ENCODE measurements around the gene MXRA8.

DNA sequence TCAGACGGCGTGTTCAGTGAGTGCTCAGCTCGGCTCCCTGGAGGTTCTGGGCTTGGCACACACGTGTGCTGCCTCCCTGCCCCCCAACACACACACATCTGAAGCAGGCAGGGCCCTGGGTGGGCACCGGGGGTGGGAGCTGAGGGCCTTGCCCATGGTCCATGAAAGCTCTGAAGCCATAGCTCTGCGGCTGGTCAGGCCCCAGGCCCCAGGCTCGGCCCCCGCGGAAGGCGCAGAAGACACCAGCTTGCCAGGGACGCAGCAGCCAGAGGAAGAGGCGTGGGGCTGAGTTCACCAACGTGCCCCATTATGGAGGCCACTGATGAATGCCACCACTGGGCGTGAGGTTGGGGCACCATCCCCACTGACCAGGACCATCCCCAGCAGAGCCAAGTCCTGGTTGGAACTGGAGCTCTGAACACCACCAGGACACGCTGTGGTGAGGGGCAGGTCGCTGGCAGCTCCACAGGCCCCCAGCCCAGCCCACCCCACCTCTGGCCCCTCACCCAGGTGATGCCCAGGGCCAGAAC, 12.5 kb upstream of the MXRA8 start:
- TF ChIP-seq SMARCA5 (IDR thresholded peaks at IDR 0.05) (no peak), BRF1 (IDR thresholded peaks at IDR 0.05; ENCODE audit: borderline replicate concordance, extremely low read depth, insufficient read length) (no peak), HNRNPLL (IDR thresholded peaks at IDR 0.05; ENCODE audit: low read depth, low read length, poor library complexity, severe bottlenecking) (no peak), PRPF4 (IDR thresholded peaks at IDR 0.05; ENCODE audit: insufficient read depth, low read depth, low read length, poor library complexity, severe bottlenecking) (no peak), SMARCB1 (IDR thresholded peaks at IDR 0.05; ENCODE audit: insufficient read length, low read depth) (no peak), EHMT2 (IDR thresholded peaks at IDR 0.05) (no peak), ZNF76 (CRISPR knock-in tag; IDR thresholded peaks at IDR 0.05; ENCODE audit: borderline replicate concordance) (no peak), ELF1 (tag; IDR thresholded peaks at IDR 0.05) (no peak), ZNF699 (CRISPR knock-in tag; IDR thresholded peaks at IDR 0.05; ENCODE audit: insufficient replicate concordance) (no peak), CBX1 (IDR thresholded peaks at IDR 0.05; ENCODE audit: low read depth) (no peak), ELF2 (CRISPR knock-in tag; IDR thresholded peaks at IDR 0.05) (no peak)
- TF ChIP-seq, protein P1, sequence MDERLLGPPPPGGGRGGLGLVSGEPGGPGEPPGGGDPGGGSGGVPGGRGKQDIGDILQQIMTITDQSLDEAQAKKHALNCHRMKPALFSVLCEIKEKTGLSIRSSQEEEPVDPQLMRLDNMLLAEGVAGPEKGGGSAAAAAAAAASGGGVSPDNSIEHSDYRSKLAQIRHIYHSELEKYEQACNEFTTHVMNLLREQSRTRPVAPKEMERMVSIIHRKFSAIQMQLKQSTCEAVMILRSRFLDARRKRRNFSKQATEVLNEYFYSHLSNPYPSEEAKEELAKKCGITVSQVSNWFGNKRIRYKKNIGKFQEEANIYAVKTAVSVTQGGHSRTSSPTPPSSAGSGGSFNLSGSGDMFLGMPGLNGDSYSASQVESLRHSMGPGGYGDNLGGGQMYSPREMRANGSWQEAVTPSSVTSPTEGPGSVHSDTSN (CRISPR knock-in tag; IDR thresholded peaks at IDR 0.05; ENCODE audit: low read depth), result no peak
- TF ChIP-seq, protein P1 (tag; conservative IDR thresholded peaks at IDR 0.05; ENCODE audit: low read depth), result no peak
